A673 (cell line): ENCODE measurements around the gene GARNL3. TPM values are rescaled to one million over a fixed set of nuclear protein-coding genes. Genes with fewer than 3 reads are reported as not detected.

Experiments
- BruUV-seq: library from RNA; stranded (reverse); fragments of 400-500 nt; replicated peaks from 2 replicates; lab custom pipeline; 2021; lab: Mats Ljungman, UMichigan
- CTCF ChIA-PET: fragments of 300-600 bp; sonication (Branson Sonifier 250); formaldehyde crosslinking; loops from one replicate; lab custom pipeline; 2022; ENCODE audit warnings: antibody characterized with exemption; lab: Charles Lee
- POLR2A ChIA-PET: fragments of 300-600 bp; sonication (Branson Sonifier 250); formaldehyde crosslinking; loops from one replicate; lab custom pipeline; 2022; ENCODE audit warnings: antibody characterized with exemption; ENCODE audit not compliant: low non-redundant PET; lab: Charles Lee
- DNase-seq: peaks from one replicate; pipeline ENCODE4 v3.0.0-alpha.2; 2015; ENCODE audit warnings: low spot score
- H3K27ac ChIP-seq: fragments of 200-600 bp; sonication (generic); 2 replicates; pipeline ENCODE4 v1.5.1; 2016; ENCODE audit warnings: mixed run types, low read depth, mild to moderate bottlenecking, mixed read lengths, antibody characterized with exemption, low read length; ENCODE audit not compliant: poor library complexity, severe bottlenecking
- H3K27me3 ChIP-seq: fragments of 200-600 bp; sonication (generic); replicated peaks from 2 replicates; pipeline ENCODE4 v1.6.1; 2017; ENCODE audit warnings: mixed run types, low read depth, mild to moderate bottlenecking, mixed read lengths, antibody characterized with exemption, low read length; ENCODE audit not compliant: insufficient read depth, poor library complexity
- H3K36me3 ChIP-seq: fragments of 200-600 bp; sonication (generic); 2 replicates; pipeline ENCODE4 v1.6.1; 2016; ENCODE audit warnings: mixed run types, mild to moderate bottlenecking, mixed read lengths, antibody characterized with exemption, low read length; ENCODE audit not compliant: insufficient read depth, poor library complexity, severe bottlenecking
- H3K4me1 ChIP-seq: fragments of 200-600 bp; sonication (generic); 2 replicates; pipeline ENCODE4 v1.6.1; 2017; ENCODE audit warnings: mixed run types, mild to moderate bottlenecking, mixed read lengths, antibody characterized with exemption, low read length; ENCODE audit not compliant: insufficient read depth, poor library complexity, severe bottlenecking
- H3K4me3 ChIP-seq: fragments of 200-600 bp; sonication (generic); 2 replicates; pipeline ENCODE4 v1.5.1; 2016; ENCODE audit warnings: low read depth, mixed run types, mild to moderate bottlenecking, mixed read lengths, low read length; ENCODE audit not compliant: poor library complexity, severe bottlenecking
- H3K9me3 ChIP-seq: fragments of 200-600 bp; sonication (generic); 2 replicates; pipeline ENCODE4 v1.6.1; 2016; ENCODE audit warnings: mixed run types, low read depth, mild to moderate bottlenecking, mixed read lengths, antibody characterized with exemption, low read length; ENCODE audit not compliant: poor library complexity, severe bottlenecking
- CTCF ChIP-seq: fragments of 300-800, 200-600 bp; sonication (generic); conservative IDR thresholded peaks from 2 replicates; pipeline ENCODE4 v1.5.1; 2017; ENCODE audit warnings: low read depth, mild to moderate bottlenecking, antibody characterized with exemption, low read length, moderate library complexity, mixed read lengths
- EZH2 ChIP-seq: fragments of 200-600 bp; sonication (generic); IDR thresholded peaks from 2 replicates; pipeline ENCODE4 v1.6.1; 2017; ENCODE audit warnings: borderline replicate concordance, low read depth, mild to moderate bottlenecking, mixed read lengths, antibody characterized with exemption, low read length; ENCODE audit not compliant: poor library complexity, severe bottlenecking
- intact Hi-C: fragments of 100-400 bp; cut with micrococcal nuclease; formaldehyde crosslinking; loops from one replicate; pipeline ENCODE4 v1.10.0; 2022; ENCODE audit not compliant: unreplicated experiment
- total RNA-seq: library from RNA; stranded (reverse); gene quantifications from 2 replicates; pipeline ENCODE4 v1.2.3, GENCODE V29; 2021

The GARNL3 gene
- total RNA-seq, 1 experiment from 2014 or later, result 7.8 TPM

GRCh38 chr9:127422787-127423186 is 158.2 kb downstream of the GARNL3 start:
- intact Hi-C loops, result no loop called here
- H3K27me3 ChIP-seq, result no peaks in the 10 kb centered on the region
- POLR2A ChIA-PET, result interaction anchor here (0.6 kb wide), 1 partner anchor 174 kb away, joined by 5 read pairs; no protein-coding TSS in a partner anchor
- H3K27ac ChIP-seq, result peak overlapping the region; percentile 91
- H3K9me3 ChIP-seq, result no peaks in the 10 kb centered on the region
- TF ChIP-seq CTCF (no peak), EZH2 (no peak)
- H3K36me3 ChIP-seq, result peaks cover 2% of the 10 kb centered on the region
- no peak for DNase-seq
- CTCF ChIA-PET, result no interaction called here
- peak overlapping the region; percentile 90 for H3K4me3 ChIP-seq
- peaks cover 5% of the 10 kb centered on the region for H3K4me1 ChIP-seq
- no TSS peak for BruUV-seq

GRCh38 chr9:127423476-127423933 is 158.9 kb downstream of the GARNL3 start:
- no peak for TF ChIP-seq EZH2
- no peak for TF ChIP-seq CTCF
- ChIA-PET POLR2A (no interaction called here), CTCF (no interaction called here)
- Histone ChIP-seq H3K36me3 (peaks cover 5% of the 10 kb centered on the region), H3K4me3 (peak overlapping the region; percentile 90), H3K27ac (peak overlapping the region; percentile 91), H3K9me3 (no peaks in the 10 kb centered on the region), H3K4me1 (peaks cover 5% of the 10 kb centered on the region), H3K27me3 (no peaks in the 10 kb centered on the region)
- no peak for DNase-seq
- intact Hi-C loops, result no loop called here
- TSS peak; percentile 76 for BruUV-seq

GRCh38 chr9:127423934-127424675 is 159.5 kb downstream of the GARNL3 start, which contains the start of gene ZNF79:
TSS of gene ZNF79 (plus strand) at chr9:127424382. CDS start at chr9:127424788, 406 bp downstream.
- no peaks in the 10 kb centered on the region for H3K27me3 ChIP-seq
- H3K27ac ChIP-seq, result peak within 1 kb of the TSS; percentile 91
- H3K9me3 ChIP-seq, result no peaks in the 10 kb centered on the region
- intact Hi-C loops, result no loop called here
- no TSS peak for BruUV-seq
- TF ChIP-seq CTCF (no peak), EZH2 (no peak)
- H3K36me3 ChIP-seq, result peaks cover 10% of the 10 kb centered on the region
- ChIA-PET CTCF (no interaction called here), POLR2A (interaction anchor here (0.5 kb wide), 1 partner anchor 947 kb away, joined by 8 read pairs; the partner anchor contains the start of gene URM1)
- DNase-seq, result peak; percentile 92
- peaks cover 5% of the 10 kb centered on the region for H3K4me1 ChIP-seq
- peak within 1 kb of the TSS; percentile 90 for H3K4me3 ChIP-seq
